ENCODE data around the gene SEMA6A.
A peak's percentile ranks its signal among the peaks of the same experiment; 100 is the strongest.

SEMA6A gene, protein sequence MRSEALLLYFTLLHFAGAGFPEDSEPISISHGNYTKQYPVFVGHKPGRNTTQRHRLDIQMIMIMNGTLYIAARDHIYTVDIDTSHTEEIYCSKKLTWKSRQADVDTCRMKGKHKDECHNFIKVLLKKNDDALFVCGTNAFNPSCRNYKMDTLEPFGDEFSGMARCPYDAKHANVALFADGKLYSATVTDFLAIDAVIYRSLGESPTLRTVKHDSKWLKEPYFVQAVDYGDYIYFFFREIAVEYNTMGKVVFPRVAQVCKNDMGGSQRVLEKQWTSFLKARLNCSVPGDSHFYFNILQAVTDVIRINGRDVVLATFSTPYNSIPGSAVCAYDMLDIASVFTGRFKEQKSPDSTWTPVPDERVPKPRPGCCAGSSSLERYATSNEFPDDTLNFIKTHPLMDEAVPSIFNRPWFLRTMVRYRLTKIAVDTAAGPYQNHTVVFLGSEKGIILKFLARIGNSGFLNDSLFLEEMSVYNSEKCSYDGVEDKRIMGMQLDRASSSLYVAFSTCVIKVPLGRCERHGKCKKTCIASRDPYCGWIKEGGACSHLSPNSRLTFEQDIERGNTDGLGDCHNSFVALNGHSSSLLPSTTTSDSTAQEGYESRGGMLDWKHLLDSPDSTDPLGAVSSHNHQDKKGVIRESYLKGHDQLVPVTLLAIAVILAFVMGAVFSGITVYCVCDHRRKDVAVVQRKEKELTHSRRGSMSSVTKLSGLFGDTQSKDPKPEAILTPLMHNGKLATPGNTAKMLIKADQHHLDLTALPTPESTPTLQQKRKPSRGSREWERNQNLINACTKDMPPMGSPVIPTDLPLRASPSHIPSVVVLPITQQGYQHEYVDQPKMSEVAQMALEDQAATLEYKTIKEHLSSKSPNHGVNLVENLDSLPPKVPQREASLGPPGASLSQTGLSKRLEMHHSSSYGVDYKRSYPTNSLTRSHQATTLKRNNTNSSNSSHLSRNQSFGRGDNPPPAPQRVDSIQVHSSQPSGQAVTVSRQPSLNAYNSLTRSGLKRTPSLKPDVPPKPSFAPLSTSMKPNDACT

GRCh38 chr5:116574367-116575325, at the start of gene SEMA6A:
Gene SEMA6A (minus strand): TSS chr5:116574823. CDS start chr5:116504944, 69,879 bp downstream.
- H3K4me3 ChIP-seq (ENCODE audit: control insufficient read depth, low read depth, low read length), result peak within 1 kb of the TSS; percentile 46
- peak; percentile 35 for DNase-seq (ENCODE audit: low read depth)
- TF ChIP-seq, protein P1, sequence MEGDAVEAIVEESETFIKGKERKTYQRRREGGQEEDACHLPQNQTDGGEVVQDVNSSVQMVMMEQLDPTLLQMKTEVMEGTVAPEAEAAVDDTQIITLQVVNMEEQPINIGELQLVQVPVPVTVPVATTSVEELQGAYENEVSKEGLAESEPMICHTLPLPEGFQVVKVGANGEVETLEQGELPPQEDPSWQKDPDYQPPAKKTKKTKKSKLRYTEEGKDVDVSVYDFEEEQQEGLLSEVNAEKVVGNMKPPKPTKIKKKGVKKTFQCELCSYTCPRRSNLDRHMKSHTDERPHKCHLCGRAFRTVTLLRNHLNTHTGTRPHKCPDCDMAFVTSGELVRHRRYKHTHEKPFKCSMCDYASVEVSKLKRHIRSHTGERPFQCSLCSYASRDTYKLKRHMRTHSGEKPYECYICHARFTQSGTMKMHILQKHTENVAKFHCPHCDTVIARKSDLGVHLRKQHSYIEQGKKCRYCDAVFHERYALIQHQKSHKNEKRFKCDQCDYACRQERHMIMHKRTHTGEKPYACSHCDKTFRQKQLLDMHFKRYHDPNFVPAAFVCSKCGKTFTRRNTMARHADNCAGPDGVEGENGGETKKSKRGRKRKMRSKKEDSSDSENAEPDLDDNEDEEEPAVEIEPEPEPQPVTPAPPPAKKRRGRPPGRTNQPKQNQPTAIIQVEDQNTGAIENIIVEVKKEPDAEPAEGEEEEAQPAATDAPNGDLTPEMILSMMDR (IDR thresholded peaks at IDR 0.05; ENCODE audit: control insufficient read depth, insufficient read depth, low read depth, low read length, missing control alignments), result no peak

DNA sequence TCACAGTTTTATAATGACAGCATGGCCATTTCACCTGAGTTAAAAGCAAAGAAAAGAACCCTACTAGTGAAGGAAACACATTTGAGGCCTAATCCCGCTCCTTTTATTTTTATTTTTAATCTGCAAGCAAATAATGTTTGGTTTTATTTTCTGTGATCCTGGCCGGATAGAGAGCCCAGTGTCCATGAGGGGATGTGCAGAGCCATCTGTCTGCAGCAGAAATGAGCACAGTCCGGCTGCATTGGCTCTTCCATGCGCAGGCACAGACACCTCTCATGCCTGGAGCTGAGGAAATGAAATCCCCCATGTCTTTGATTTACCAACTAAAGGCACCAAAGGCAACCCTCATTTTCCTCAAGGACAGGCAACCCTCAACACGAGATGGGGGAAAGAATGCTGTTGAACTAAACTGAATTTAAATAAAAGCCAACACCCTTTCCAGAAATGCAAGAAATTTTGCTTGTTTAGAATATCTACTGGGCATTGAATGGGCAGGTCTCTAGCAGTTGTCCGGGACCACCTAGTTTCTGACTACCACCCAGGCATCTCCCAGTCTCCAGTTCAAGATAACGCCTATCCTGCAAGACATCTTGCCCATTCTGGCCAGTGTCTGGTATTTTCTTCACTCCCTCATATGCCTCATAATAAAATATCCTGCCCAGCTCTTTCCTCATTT, 47.9 kb upstream of the SEMA6A start:
- DNase-seq (ENCODE audit: low read depth), result no peak
- no peak overlapping the region for H3K4me3 ChIP-seq (ENCODE audit: control insufficient read depth, low read depth, low read length)
- TF ChIP-seq, protein P1 (IDR thresholded peaks at IDR 0.05; ENCODE audit: control insufficient read depth, insufficient read depth, low read depth, low read length, missing control alignments), result no peak

- DNase-seq (ENCODE audit: low read depth), result no peak
- no peak overlapping the region for H3K4me3 ChIP-seq (ENCODE audit: control insufficient read depth, low read depth, low read length)
- TF ChIP-seq, protein P1 (IDR thresholded peaks at IDR 0.05; ENCODE audit: control insufficient read depth, insufficient read depth, low read depth, low read length, missing control alignments), result no peak
These were observed 47.0 kb upstream of the SEMA6A start for GRCh38 chr5:116621599-116621998.

GRCh38 chr5:116616876-116617275, 42.3 kb upstream of the SEMA6A start:
- TF ChIP-seq, protein P1 (IDR thresholded peaks at IDR 0.05; ENCODE audit: control insufficient read depth, insufficient read depth, low read depth, low read length, missing control alignments), result no peak

DNA sequence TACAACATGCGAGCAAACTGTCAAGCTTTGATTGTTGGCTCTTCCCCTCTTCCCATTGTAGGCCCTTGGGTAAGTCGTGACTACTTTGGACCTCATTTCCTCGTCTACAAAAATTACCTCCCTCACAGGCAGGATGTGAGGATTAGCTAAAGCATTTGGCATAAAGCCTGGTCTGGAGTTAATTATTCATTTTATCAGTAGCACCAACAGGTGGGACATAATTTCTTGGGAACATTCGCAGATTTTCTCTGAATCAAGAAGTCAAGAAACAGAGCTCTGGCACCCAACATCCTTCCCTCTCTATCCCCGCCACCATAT, 39.9 kb upstream of the SEMA6A start:
- DNase-seq (ENCODE audit: low read depth), result no peak
- TF ChIP-seq, protein P1 (IDR thresholded peaks at IDR 0.05; ENCODE audit: control insufficient read depth, insufficient read depth, low read depth, low read length, missing control alignments), result no peak

More at GRCh38 chr5:116616876-116617275, 42.3 kb upstream of the SEMA6A start:
- DNase-seq (ENCODE audit: low read depth), result no peak
- H3K4me3 ChIP-seq (ENCODE audit: control insufficient read depth, low read depth, low read length), result no peak overlapping the region

More for the DNA sequence above, 39.9 kb upstream of the SEMA6A start:
- H3K4me3 ChIP-seq (ENCODE audit: control insufficient read depth, low read depth, low read length), result no peak overlapping the region

Data from AG09309 (cell line).